Peyer's patch (tissue), 4 donors: Measurements from ENCODE around the gene ASB15. TPM values are rescaled to one million over a fixed set of nuclear protein-coding genes. Genes with fewer than 3 reads are reported as not detected.

ENCODE experiments used
- DNase-seq, 3 donors: peaks; one replicate each; pipeline ENCODE4 v3.0.0-alpha.2; 2017 to 2019
- H3K27ac ChIP-seq, 4 donors: fragments of 200-600 bp; sonication (generic); one replicate each; pipeline ENCODE4 v1.5.1; 2016 to 2019
- H3K27me3 ChIP-seq, 2 donors: fragments of 200-600 bp; sonication (generic); one replicate each; pipeline ENCODE4 v1.5.1; 2019
- H3K36me3 ChIP-seq, 3 donors: fragments of 200-600 bp; sonication (generic); one replicate each; pipeline ENCODE4 v1.5.1; 2016 to 2019
- H3K4me1 ChIP-seq, 4 donors: fragments of 200-600 bp; sonication (generic); one replicate each; pipeline ENCODE4 v1.5.1; 2016 to 2019
- H3K4me3 ChIP-seq, 4 donors: fragments of 200-600 bp; sonication (generic); 1 replicate in 3 of 4; 2 replicates in 1 of 4; pipeline ENCODE4 v1.5.1; 2016 to 2019; ENCODE audit warnings: mild to moderate bottlenecking in 1 of 4
- H3K9me3 ChIP-seq, 4 donors: fragments of 200-600 bp; sonication (generic); one replicate each; pipeline ENCODE4 v1.5.1; 2016 to 2019; ENCODE audit warnings: mild to moderate bottlenecking in 1 of 4
- POLR2A ChIP-seq, 2 donors: fragments of 450-650 bp; IDR thresholded peaks; one replicate each; pipeline ENCODE4 v1.5.1; 2017; ENCODE audit warnings: antibody characterized with exemption in 2 of 2, mild to moderate bottlenecking in 2 of 2, moderate library complexity in 2 of 2
- total RNA-seq, 4 donors: library from RNA; depleted of rRNA; stranded (reverse); fragments of >200 nt; gene quantifications; one replicate each; pipeline ENCODE4 v1.1.0, GENCODE V29; 2016
- TF ChIP-seq, protein P1 (sequence below), 6 experiments: fragments of 450-650 bp in 4 of 6; fragments of 200-600 bp in 2 of 6; sonication (generic) in 1 of 6; IDR thresholded peaks; one replicate each; pipeline ENCODE4 v1.5.1; 2017 to 2019; ENCODE audit warnings: antibody characterized with exemption in 6 of 6, mild to moderate bottlenecking in 3 of 6, moderate library complexity in 1 of 6

Gene ASB15
- total RNA-seq, 4 donors from 2014 or later: not detected

DNA sequence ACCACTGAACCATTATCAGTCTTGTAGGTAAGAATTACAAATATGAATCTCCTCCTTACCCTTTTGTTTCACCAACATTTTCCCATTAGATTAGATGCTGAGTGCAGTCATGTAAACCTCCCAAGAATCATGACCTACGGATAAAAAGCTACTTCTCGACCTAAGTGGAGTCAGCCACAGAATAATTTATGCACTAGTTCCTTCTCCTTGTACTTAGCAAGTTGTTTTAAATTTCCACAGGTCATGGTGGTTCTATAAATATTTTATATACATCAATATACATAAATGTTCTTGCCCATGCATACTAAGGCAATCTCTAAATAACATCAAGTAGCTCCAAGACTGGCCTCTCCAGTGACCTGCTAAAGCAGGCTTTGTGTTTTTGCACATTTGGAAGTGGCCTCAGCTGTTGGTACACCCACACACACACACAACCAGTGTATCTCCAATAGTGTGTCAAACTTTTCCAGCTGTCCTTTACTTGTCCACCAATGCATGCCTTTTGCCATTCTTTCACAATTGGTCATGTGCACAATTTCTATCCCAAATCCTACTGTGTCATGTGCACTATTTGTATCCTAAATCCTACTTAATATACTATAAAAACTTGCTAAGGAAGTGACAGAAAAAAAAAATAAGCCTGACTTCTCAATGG, 75.6 kb downstream of the ASB15 start:
- Histone ChIP-seq H3K9me3 (no peaks in the 10 kb centered on the region), H3K4me3 (no peak overlapping the region), H3K4me1 (no peaks in the 10 kb centered on the region), H3K27me3 (no peaks in the 10 kb centered on the region), H3K27ac (no peak overlapping the region), H3K36me3 (peaks cover 0 to 18% (median 0%) of the 10 kb centered on the region in 3 donors)
- DNase-seq: no peak
- TF ChIP-seq POLR2A (IDR thresholded peaks at IDR 0.05): no peak

DNA sequence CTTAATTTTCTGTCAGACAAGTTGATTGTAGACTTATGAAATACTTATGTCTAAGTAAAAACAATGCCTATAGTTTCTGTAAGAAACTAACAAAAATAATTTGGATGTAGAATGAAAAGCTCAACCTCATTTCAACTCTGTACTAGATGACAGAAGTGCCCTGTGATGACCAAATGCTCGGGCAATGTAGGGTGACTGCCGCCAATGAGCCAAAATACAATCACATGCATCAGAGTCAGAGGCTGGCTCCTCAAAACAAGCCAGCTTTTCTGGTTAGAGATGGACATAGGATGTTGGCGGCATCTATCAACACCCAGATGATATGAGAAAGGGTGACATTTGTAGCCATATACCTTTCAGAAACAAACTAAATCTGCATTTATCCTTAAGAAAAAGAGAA, 78.0 kb downstream of the ASB15 start:
- Histone ChIP-seq H3K36me3 (peaks cover 0 to 37% (median 0%) of the 10 kb centered on the region in 3 donors), H3K9me3 (no peaks in the 10 kb centered on the region), H3K27me3 (no peaks in the 10 kb centered on the region), H3K4me1 (no peaks in the 10 kb centered on the region), H3K27ac (no peak overlapping the region), H3K4me3 (no peak overlapping the region)
- no peak for DNase-seq
- TF ChIP-seq, protein P1, sequence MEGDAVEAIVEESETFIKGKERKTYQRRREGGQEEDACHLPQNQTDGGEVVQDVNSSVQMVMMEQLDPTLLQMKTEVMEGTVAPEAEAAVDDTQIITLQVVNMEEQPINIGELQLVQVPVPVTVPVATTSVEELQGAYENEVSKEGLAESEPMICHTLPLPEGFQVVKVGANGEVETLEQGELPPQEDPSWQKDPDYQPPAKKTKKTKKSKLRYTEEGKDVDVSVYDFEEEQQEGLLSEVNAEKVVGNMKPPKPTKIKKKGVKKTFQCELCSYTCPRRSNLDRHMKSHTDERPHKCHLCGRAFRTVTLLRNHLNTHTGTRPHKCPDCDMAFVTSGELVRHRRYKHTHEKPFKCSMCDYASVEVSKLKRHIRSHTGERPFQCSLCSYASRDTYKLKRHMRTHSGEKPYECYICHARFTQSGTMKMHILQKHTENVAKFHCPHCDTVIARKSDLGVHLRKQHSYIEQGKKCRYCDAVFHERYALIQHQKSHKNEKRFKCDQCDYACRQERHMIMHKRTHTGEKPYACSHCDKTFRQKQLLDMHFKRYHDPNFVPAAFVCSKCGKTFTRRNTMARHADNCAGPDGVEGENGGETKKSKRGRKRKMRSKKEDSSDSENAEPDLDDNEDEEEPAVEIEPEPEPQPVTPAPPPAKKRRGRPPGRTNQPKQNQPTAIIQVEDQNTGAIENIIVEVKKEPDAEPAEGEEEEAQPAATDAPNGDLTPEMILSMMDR (IDR thresholded peaks at IDR 0.05): no peak
- no peak for TF ChIP-seq POLR2A (IDR thresholded peaks at IDR 0.05)

DNA sequence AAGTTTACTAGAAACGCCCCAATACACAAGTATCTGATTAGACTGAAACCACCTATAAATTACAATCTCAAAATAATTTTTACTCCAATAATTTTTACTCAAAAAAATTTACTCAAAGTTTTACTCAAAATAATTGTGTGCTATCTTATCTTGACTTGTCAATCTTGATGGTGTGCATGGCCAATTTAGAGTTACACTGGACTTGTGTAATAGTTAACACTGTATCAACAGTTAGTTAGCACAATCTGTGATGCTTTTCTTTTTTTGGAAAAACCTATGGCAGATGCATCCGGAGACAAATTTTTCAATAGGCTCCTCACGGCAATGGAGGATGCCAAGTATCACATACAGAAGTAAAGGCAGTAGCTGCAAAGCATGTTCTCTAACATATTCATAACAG, 79.0 kb downstream of the ASB15 start:
- Histone ChIP-seq H3K4me1 (no peaks in the 10 kb centered on the region), H3K4me3 (no peak overlapping the region), H3K27ac (no peak overlapping the region), H3K36me3 (peaks cover 0 to 39% (median 0%) of the 10 kb centered on the region in 3 donors), H3K27me3 (no peaks in the 10 kb centered on the region), H3K9me3 (no peaks in the 10 kb centered on the region)
- no peak for DNase-seq
- TF ChIP-seq POLR2A (IDR thresholded peaks at IDR 0.05): no peak
- TF ChIP-seq, protein P1 (IDR thresholded peaks at IDR 0.05): no peak

DNA sequence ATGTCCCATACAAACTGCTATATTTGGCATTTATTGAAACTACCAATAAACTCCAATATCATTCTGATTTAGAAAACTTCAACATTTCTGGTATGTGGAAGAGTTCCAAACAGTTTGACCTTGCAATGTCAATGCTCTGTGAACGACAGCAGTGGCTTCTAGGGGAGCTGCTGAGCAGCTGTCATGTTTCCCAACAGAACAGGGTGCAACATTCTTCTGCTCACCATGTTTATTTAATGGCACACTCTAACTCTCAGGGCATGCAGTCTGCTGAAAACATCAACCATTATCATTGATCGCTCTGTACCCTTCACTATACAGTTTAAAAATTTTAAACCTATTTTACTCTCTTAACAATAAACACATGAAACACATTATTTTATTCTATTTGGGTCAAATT, 79.9 kb downstream of the ASB15 start:
- Histone ChIP-seq H3K36me3 (peaks cover 0 to 39% (median 0%) of the 10 kb centered on the region in 3 donors), H3K27ac (no peak overlapping the region), H3K4me1 (no peaks in the 10 kb centered on the region), H3K27me3 (no peaks in the 10 kb centered on the region), H3K9me3 (no peaks in the 10 kb centered on the region), H3K4me3 (no peak overlapping the region)
- no peak for DNase-seq
- no peak for TF ChIP-seq POLR2A (IDR thresholded peaks at IDR 0.05)
- TF ChIP-seq, protein P1 (IDR thresholded peaks at IDR 0.05): no peak

DNA sequence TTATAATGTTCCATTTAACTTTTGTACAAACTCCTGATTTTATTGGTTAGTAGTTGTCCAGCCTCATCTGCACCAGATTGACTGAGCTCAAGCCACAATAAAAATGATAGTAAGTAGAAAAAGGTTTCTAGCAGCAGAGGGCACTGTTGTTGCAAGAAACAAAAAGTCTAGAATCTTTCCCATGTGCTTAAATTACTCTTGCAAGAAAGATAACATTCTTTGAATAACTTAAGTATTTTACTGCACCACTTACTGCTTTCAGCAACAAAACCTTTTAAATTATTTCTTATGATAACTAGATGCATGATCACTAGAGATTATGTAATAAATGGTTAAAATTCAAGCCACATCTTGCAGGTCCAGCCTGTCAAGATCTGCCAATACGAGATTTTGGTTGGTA, 81.1 kb downstream of the ASB15 start:
- Histone ChIP-seq H3K9me3 (no peaks in the 10 kb centered on the region), H3K27me3 (no peaks in the 10 kb centered on the region), H3K4me1 (no peaks in the 10 kb centered on the region), H3K4me3 (no peak overlapping the region), H3K27ac (no peak overlapping the region), H3K36me3 (peaks cover 0 to 51% (median 0%) of the 10 kb centered on the region in 3 donors)
- DNase-seq: no peak
- TF ChIP-seq, protein P1 (IDR thresholded peaks at IDR 0.05): peak in 4 of 6 experiments; percentile 39 to 75 (median 68)
- TF ChIP-seq POLR2A (IDR thresholded peaks at IDR 0.05): no peak

DNA sequence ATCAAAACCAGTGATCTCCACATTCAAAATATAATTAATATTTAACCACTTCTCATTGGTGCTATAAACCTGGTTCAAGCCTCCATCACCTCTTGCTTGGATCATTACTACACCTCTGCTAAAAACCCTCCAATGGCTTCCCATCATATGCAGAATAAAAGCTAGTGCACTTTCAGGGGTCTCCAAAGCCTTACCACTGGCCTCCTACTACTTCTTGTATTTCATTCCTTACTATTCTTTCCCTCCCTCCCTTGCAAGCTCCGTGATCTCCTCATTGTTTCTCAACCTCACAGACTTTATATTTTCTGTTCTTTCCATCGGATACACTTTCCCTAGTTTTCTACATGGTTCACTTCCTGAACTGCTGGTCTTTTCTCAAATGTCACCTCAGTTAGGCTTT, 85.5 kb downstream of the ASB15 start:
- Histone ChIP-seq H3K27me3 (no peaks in the 10 kb centered on the region), H3K9me3 (no peaks in the 10 kb centered on the region), H3K27ac (no peak overlapping the region), H3K4me1 (no peaks in the 10 kb centered on the region), H3K36me3 (peaks cover 0 to 59% (median 0%) of the 10 kb centered on the region in 3 donors), H3K4me3 (no peak overlapping the region)
- TF ChIP-seq POLR2A (IDR thresholded peaks at IDR 0.05): no peak
- TF ChIP-seq, protein P1 (IDR thresholded peaks at IDR 0.05): no peak
- no peak for DNase-seq
